ENCODE results near the gene SDF2L1. TPM values are rescaled to one million over a fixed set of nuclear protein-coding genes. Genes with fewer than 3 reads are reported as not detected.
A peak's percentile ranks its signal among the peaks of the same experiment; 100 is the strongest.

The SDF2L1 gene
- total RNA-seq, 2 experiments from 2014 or later = 60.5 to 66.8 TPM

- no TSS peak for BruUV-seq (replicated peaks)
- Histone ChIP-seq H3K4me1 (ENCODE audit: insufficient read depth, low read length, poor library complexity, severe bottlenecking) (peaks cover 40% of the 10 kb centered on the region), H3K27ac (ENCODE audit: low read depth, low read length, poor library complexity, severe bottlenecking) (peak within 1 kb of the TSS; percentile 5), H3K9me2 (ENCODE audit: insufficient read depth, low read length) (no peaks in the 10 kb centered on the region), H3K36me3 (ENCODE audit: insufficient read depth, low read length) (peaks cover 13% of the 10 kb centered on the region), H3K4me3 (ENCODE audit: low read depth, low read length, poor library complexity, severe bottlenecking) (peak within 1 kb of the TSS; percentile 13), H3K9me3 (ENCODE audit: low read length) (no peaks in the 10 kb centered on the region), H3K4me2 (ENCODE audit: low read length) (peak within 1 kb of the TSS; percentile 51), H3K79me2 (ENCODE audit: insufficient read depth, low read depth, low read length) (peaks cover 16% of the 10 kb centered on the region), H4K20me1 (ENCODE audit: insufficient read depth, low read length) (no peaks in the 10 kb centered on the region), H2AFZ (ENCODE audit: low read length) (peak within 1 kb of the TSS; percentile 3; the same call in 1 of the 2 replicates)
- intact Hi-C loops (cut with micrococcal nuclease; ENCODE audit: unreplicated experiment) = no loop called here
- ChIA-PET CTCF (ENCODE audit: unreplicated experiment) (interaction anchor here (0.6 to 1.4 kb wide), 6 partner anchors 10 to 1546 kb away, joined by 3 to 11 read pairs (median 4); partner anchors contain the start of gene SDF2L1), POLR2A (interaction anchor here (0.7 to 1.5 kb wide), 3 partner anchors 9 to 64 kb away, joined by 3 to 17 read pairs (median 3); partner anchors contain the start of gene SDF2L1)
- peak; percentile 93 for DNase-seq (ENCODE audit: low spot score)
- TF ChIP-seq EZH2phosphoT487 (IDR thresholded peaks at IDR 0.05; ENCODE audit: borderline replicate concordance, low read depth, low read length) = no peak
- no peak for TF ChIP-seq CTCF (conservative IDR thresholded peaks at IDR 0.05; ENCODE audit: low read length)
Observed at GRCh38 chr22:21632237-21632895, 9.7 kb upstream of the SDF2L1 start, which contains the start of gene CCDC116. Gene CCDC116, plus strand, starts transcription at chr22:21632760. Its CDS starts 422 bp downstream, at chr22:21633182.

- H4K20me1 ChIP-seq (ENCODE audit: insufficient read depth, low read length) = no peaks in the 10 kb centered on the region
- ChIA-PET CTCF (ENCODE audit: unreplicated experiment) (interaction anchor here (1.0 to 1.4 kb wide), 4 partner anchors 9 to 45 kb away, joined by 3 to 11 read pairs (median 5); partner anchors contain the start of gene SDF2L1), POLR2A (interaction anchor here (0.7 to 1.5 kb wide), 3 partner anchors 9 to 64 kb away, joined by 3 to 17 read pairs (median 3); partner anchors contain the start of gene SDF2L1)
- H2AFZ ChIP-seq (ENCODE audit: low read length) = peak overlapping the region; percentile 3; the same call in 1 of the 2 replicates
- H3K4me3 ChIP-seq (ENCODE audit: low read depth, low read length, poor library complexity, severe bottlenecking) = peak overlapping the region; percentile 13
- peaks cover 10% of the 10 kb centered on the region for H3K79me2 ChIP-seq (ENCODE audit: insufficient read depth, low read depth, low read length)
- no peak for DNase-seq (ENCODE audit: low spot score)
- intact Hi-C loops (cut with micrococcal nuclease; ENCODE audit: unreplicated experiment) = no loop called here
- peaks cover 8% of the 10 kb centered on the region for H3K36me3 ChIP-seq (ENCODE audit: insufficient read depth, low read length)
- BruUV-seq (replicated peaks) = no TSS peak
- H3K4me1 ChIP-seq (ENCODE audit: insufficient read depth, low read length, poor library complexity, severe bottlenecking) = peaks cover 36% of the 10 kb centered on the region
- no peak for TF ChIP-seq CTCF (conservative IDR thresholded peaks at IDR 0.05; ENCODE audit: low read length)
- no peak for TF ChIP-seq EZH2phosphoT487 (IDR thresholded peaks at IDR 0.05; ENCODE audit: borderline replicate concordance, low read depth, low read length)
- H3K9me2 ChIP-seq (ENCODE audit: insufficient read depth, low read length) = no peaks in the 10 kb centered on the region
- peak overlapping the region; percentile 51 for H3K4me2 ChIP-seq (ENCODE audit: low read length)
- H3K27ac ChIP-seq (ENCODE audit: low read depth, low read length, poor library complexity, severe bottlenecking) = peak overlapping the region; percentile 5
- no peaks in the 10 kb centered on the region for H3K9me3 ChIP-seq (ENCODE audit: low read length)
Observed at GRCh38 chr22:21632931-21633330, 9.2 kb upstream of the SDF2L1 start.

GRCh38 chr22:21633481-21633880, 8.6 kb upstream of the SDF2L1 start:
- Histone ChIP-seq H3K9me2 (ENCODE audit: insufficient read depth, low read length) (no peaks in the 10 kb centered on the region), H3K4me1 (ENCODE audit: insufficient read depth, low read length, poor library complexity, severe bottlenecking) (peaks cover 30% of the 10 kb centered on the region), H2AFZ (ENCODE audit: low read length) (no peak overlapping the region), H3K36me3 (ENCODE audit: insufficient read depth, low read length) (peaks cover 2% of the 10 kb centered on the region), H3K4me3 (ENCODE audit: low read depth, low read length, poor library complexity, severe bottlenecking) (no peak overlapping the region), H3K9me3 (ENCODE audit: low read length) (no peaks in the 10 kb centered on the region), H3K4me2 (ENCODE audit: low read length) (no peak overlapping the region), H4K20me1 (ENCODE audit: insufficient read depth, low read length) (no peaks in the 10 kb centered on the region), H3K79me2 (ENCODE audit: insufficient read depth, low read depth, low read length) (peaks cover 5% of the 10 kb centered on the region; the same call in 1 of the 2 replicates), H3K27ac (ENCODE audit: low read depth, low read length, poor library complexity, severe bottlenecking) (no peak overlapping the region)
- intact Hi-C loops (cut with micrococcal nuclease; ENCODE audit: unreplicated experiment) = no loop called here
- CTCF ChIA-PET (ENCODE audit: unreplicated experiment) = no interaction called here
- POLR2A ChIA-PET = interaction anchor here (1.5 kb wide), 1 partner anchor 8 kb away, joined by 17 read pairs; the partner anchor contains the start of gene SDF2L1
- DNase-seq (ENCODE audit: low spot score) = no peak
- no peak for TF ChIP-seq EZH2phosphoT487 (IDR thresholded peaks at IDR 0.05; ENCODE audit: borderline replicate concordance, low read depth, low read length)
- BruUV-seq (replicated peaks) = no TSS peak
